HG03442 (cell line): ENCODE results near the gene RTP2.

Experiments used
- ATAC-seq: cut with Tn5 transposase; IDR thresholded peaks from one replicate; pipeline ENCODE4 v1.9.1; 2021; ENCODE audit warnings: mild to moderate bottlenecking, moderate library complexity; ENCODE audit not compliant: unreplicated experiment

Gene RTP2

DNA sequence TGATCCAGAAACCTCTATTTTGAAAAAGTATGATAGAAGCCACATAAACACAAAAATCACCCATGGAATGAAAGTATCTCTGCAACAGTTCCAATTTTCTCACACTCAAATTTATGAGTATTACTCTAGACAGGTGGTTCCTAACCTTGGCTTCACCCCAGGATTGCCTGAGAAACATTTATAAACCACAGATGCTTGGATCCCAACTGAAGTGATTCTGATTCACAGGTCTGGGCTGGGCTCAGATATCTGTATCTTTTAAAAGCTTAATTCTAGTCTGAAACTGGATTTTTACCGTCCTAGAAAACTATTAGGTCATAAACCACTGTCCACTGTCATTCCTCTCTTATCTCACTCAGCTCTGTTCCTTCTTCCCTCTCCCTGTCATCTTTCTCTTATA lies 24.8 kb downstream of the RTP2 start:
- ATAC-seq = no peak

DNA sequence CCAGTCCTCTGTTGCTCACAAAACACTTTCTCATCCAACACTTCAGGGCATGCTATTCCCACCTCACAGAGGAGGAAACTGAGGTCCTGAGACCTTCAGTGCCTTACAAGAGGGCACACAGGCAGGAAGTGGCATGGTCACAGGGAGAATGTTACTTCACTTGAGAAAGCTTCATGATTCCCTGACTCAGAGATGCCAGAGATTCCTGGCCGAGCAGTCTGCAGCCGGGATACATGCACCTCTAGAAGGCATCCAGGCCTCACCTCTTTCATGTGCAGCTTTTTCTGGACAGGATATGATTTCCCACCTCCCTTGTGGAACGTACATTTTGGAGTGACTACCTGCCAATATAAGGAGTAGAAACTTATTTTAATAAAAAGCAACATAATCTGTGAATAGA lies 29.3 kb downstream of the RTP2 start:
- no peak for ATAC-seq

DNA sequence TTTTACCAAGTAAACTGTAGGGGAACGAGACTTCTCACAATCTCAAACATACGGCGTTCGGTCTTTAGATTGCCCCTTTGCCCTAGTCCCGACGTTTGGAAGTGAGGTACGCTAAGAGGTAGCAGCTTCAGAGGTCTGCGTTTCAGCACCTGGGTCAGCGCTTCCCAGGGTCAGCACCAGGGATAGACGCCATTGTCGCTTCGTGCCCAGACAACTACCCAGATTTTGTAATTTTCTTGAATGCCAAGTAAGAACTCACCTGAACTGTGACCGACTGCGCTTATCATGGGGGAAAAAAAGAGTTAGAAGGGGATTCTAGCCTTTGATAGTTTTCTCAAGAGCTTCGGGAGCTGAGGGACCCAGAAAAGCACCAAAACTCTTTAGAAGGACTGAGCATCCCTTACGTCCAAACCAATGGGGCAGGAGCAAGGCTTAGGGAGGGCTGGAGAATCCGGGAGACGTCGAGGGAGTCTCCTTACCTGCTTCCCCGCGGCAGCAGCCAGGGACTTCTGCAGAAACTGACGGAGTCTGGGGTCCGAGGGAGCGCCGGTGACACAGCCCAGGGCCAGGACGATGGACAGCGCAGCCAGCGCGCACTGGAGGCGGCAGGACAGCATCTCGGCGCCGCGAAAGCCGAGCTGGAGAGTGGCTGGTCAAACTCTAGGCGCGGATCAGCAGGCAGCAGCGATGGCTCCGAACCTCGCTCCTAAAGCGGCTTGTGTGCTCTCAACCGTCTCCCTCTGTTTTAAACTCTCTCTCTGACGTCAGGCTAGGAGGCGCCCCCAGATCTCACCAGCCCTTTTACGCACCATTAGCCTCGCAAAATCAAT lies 32.5 kb downstream of the RTP2 start, which contains the start of gene SST:
Gene SST, minus strand, starts transcription at position 720 of the 830 bp plus-strand sequence. Its CDS starts 103 bp downstream, at position 617.
- ATAC-seq = no peak

DNA sequence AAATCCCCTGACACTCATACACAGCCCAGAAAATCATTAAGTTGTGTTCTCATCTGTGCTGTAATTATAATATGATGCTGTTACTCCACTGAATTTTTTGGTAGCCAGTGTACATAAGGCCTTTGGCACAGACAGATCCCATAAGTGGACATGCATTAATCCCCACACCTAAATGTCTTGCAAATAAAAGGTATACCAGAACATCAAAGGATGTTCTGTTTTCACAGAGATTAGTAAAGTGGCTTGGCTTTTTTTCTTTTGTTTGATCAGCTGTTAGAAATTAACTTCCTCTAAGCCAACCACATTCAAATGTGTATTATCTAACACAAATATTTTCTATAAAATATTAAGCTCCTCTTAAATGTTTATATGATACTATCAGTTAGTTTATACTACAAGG lies 34.8 kb downstream of the RTP2 start:
- no peak for ATAC-seq

DNA sequence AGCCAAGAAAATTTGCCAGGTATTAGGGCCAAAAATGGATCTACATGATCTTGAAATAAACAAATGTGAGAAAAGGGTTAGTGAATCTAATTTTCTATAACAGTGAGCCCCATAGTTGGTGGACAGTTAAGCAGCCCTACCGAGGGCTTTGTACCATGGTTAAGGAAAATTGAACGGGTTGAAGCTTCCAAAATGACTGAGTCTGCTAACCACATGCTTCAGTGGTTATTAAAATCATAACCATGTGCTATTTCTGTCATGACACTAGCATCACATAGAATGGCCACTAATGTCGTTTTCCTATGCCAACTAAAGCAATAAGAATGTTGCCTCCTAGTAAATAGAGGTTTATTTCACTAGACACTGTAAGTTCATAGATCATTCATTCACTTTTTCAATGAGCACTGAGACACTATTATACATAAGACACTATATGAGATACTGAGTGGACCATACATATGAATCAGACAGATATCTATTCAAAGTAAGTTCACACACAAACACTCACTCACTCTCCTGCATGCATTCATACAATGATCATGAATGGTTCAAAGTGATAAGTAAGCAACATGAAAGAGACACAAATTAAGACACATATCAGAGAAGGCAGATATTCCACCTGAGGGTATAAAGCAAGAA lies 36.5 kb downstream of the RTP2 start:
- ATAC-seq = no peak

DNA sequence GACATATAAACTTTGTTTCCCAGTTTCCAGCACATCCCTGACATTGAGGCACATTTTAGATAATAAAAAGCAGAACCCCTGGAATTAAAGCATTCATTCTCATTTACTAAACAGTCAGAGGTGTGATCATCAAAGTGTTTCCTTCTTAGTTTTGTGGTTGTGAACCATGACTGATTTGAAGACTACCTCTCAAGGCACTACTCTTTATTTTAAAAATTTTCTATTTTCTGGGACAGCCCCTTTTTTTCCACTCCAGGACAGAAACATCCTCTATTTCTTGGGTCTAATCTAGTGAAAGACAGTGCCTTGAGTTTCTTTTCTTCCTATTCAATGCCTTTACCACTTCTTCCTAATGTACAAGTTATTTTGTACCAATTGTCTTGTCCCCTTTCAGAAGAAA lies 37.3 kb downstream of the RTP2 start:
- no peak for ATAC-seq

DNA sequence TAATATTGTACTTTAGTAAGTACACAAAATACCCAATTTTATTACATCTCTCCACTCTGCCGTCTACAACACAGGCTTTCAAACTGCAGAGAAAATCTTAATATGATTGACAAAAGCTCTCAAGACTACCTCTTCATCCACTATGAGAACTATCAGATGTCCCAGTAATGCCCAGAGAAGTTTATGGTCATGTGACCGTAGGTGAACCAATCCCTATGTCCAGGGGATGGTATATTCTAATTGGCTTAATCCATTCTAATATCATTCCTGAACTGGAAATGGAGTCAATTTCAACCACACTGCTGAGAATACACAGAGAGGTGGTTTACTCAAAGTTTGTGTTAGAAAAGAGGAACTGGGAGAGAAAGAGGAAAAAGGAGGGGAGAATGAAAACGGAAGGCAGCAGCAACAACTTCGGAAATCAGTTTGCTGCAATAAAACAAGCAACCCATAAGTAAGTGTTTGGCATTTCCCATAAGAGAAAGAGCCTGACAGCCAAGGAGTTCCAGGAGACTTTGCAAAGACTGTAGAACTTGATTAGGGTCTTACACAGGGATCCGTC lies 39.4 kb downstream of the RTP2 start:
- ATAC-seq = no peak

DNA sequence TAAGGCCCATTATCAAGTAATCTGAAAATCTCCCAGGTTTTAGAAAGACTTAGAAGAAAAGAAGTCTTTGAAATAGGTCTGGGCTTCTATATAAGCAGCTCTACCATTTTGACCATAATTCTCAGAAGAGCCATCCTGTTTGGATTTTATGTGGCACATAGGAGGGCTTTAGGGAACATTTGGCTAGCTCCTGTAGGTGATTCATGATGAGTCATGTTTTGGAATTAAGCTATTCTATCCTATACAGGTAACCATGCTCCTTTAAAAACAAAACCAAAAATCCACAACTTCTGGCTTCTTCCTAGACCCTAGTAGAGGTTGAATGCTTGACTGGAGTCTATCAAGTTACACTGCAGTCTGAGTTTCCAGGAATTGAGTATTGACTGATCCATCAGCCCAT lies 41.1 kb downstream of the RTP2 start:
- no peak for ATAC-seq

DNA sequence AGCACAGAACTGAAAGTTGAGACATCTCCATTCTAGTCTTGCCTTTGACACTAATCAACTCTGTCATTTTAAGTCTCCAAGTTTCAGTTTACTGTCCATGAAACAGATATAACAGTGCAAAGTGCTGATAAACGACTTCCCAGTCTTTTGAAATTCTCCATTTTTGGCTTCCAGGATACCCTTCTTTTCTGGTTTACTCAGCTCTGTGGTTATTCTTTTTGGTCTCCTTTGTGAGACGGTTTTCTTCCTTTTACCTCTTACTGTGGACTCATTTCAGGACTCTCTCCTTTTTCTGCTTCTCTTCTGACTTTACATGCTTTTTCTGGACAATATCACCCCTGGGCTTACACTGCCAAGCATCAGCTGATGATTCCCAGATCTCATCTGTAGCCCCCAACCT lies 51.1 kb downstream of the RTP2 start:
- ATAC-seq = no peak
